HG02840 (cell line): Measurements from ENCODE around the gene EZH2.
A peak's percentile ranks its signal among the peaks of the same experiment; 100 is the strongest.

Experiments
- ATAC-seq: cut with Tn5 transposase; IDR thresholded peaks from one replicate; pipeline ENCODE4 v1.9.1; 2021; ENCODE audit warnings: mild to moderate bottlenecking, moderate library complexity, moderate number of reproducible peaks; ENCODE audit not compliant: unreplicated experiment, low FRiP score

Gene EZH2

GRCh38 chr7:148903504-148903903, 19.4 kb upstream of the EZH2 start:
- ATAC-seq: no peak

DNA sequence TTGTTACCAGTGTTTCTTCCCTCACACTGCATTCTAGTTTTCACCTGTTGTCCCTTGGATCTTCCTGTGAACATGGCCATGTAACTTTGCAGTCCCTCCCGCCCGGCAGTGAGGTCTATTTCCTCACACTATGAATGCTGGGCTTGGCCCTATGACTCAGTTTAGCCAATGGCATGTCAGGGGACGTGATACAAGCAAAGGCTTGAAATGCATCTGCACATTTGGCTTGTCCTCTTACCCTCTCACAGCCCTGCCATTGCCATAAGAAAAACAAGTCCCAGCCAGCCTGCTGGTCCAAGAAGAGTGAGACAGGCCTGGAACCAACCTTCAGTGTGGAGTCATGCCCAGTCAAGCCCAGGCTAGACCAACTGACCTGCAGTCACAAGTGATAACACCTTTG, 17.1 kb upstream of the EZH2 start:
- ATAC-seq: no peak

GRCh38 chr7:148898845-148899484, 14.9 kb upstream of the EZH2 start:
- no peak for ATAC-seq

- no peak for ATAC-seq
Measured at GRCh38 chr7:148894591-148894990, 10.5 kb upstream of the EZH2 start.

DNA sequence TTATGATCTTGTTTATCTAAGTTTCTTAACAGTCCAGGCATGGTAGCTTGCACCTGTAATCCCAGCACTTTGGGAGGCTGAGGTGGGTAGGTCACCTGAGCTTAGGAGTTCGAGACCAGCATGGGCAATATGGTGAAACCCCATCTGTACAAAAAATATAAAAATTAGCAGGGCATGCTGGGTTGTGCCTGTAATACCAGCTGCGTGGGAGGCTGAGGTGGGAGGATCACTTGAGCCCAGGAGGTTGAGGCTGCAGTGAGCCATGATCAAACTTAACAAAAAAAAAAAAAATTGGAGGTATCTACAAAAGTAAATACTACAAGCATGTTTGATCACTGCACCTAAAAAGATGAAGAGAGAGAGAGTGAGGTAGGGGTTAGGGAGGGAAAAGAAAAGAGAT, 9.0 kb upstream of the EZH2 start:
- no peak for ATAC-seq

- ATAC-seq: no peak
Measured at GRCh38 chr7:148888300-148888699, 4.2 kb upstream of the EZH2 start.

DNA sequence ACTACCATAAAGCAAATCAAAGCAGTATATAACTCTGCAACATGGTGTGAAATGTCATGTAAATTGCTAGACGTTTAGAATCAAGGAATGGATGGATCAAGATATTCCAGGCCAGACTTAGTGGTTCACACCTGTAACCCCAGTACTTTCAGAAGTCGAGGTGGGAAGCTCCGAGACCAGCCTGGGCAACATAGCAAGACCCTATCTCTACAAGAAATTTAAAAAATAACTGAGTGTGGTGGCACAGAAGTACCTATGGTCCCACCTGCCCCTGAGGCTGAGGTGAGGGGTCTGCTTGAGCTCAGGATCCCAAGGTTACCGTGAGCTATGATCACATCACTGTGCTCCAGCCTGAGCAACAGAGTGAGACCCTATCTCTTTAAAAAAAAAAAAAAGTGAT, 2.8 kb upstream of the EZH2 start:
- ATAC-seq: no peak

GRCh38 chr7:148884299-148885022, 370 bp upstream of the EZH2 start:
- ATAC-seq: peak; percentile 85

DNA sequence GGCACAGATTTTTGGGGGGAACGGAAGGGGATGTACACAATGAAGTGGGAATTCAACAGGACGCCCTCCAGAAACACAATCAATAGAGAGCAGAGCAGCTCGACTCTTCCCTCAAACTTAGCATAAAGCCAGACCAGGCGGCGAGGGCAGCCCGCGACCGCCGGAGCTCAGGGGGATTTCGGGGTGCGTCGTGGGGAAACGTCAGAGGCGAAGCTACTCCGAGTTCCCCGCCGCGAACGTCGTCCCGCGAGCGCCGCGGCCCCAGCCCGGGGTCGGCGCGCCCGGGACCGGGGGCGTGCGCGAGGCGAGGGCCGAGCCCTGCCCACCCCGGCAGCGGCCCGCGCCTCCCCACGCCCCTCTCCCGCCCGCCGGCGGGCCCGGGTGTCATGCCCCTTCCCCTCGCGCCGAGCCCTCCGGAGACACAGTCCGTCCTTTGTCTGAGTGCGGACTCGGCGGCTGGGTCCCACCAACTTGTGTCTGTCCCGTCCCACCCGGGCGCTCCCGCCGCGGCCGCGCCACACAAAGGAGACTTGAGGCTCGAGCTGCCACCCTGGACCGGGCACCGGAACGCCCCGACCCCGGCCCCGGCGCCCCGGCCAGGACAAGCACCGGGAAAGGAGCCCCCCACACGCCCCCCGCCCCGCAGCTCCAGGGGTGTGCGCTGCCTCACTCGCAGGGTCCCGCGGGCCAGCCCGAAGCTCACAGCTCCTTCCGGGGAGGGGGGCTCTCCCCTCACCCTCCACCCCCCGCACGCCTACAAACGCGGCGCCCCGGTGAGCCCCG, 634 bp downstream of the EZH2 start:
- ATAC-seq: peak; percentile 37

- no peak for ATAC-seq
Measured at GRCh38 chr7:148882841-148883265, 1.2 kb downstream of the EZH2 start.

DNA sequence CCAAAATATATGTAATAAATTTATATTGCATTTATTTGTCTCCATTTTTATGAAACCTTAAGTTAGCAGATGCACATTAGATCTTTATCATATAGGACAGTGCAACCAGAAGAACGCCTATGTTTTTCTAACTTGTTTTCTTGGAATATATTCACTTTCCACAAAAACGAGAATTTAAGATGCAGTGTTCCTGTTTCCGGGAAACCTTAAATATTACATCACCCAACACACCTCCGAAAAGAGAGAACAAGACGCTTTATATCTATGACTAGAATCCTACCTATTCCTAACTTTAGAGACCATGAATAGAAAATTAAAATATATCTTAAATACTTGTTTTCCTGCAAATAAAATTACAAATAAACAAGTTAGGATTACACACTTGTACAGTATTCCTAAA, 1.9 kb downstream of the EZH2 start:
- ATAC-seq: no peak

- no peak for ATAC-seq
Measured at GRCh38 chr7:148878317-148878716, 5.8 kb downstream of the EZH2 start.

DNA sequence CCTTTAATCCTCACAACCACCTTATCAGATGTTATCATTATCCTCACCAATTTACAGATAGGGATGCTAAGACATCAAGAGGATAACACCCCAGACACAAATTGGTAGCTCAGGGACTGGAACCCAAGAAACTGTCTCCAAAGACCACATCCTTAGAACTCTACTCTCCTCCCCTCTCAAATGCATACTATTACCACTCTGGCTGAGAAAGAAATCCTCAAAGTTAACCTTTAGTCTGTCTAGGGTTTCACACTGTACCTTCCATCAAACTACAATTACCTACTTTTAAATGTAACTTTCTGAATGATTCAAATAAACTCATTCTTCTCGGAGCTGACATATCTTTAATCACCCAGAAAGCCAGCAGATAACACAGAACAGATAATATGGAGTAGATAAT, 6.6 kb downstream of the EZH2 start:
- no peak for ATAC-seq

- no peak for ATAC-seq
Measured at GRCh38 chr7:148872188-148872587, 11.9 kb downstream of the EZH2 start.

GRCh38 chr7:148871551-148871950, 12.5 kb downstream of the EZH2 start:
- no peak for ATAC-seq

DNA sequence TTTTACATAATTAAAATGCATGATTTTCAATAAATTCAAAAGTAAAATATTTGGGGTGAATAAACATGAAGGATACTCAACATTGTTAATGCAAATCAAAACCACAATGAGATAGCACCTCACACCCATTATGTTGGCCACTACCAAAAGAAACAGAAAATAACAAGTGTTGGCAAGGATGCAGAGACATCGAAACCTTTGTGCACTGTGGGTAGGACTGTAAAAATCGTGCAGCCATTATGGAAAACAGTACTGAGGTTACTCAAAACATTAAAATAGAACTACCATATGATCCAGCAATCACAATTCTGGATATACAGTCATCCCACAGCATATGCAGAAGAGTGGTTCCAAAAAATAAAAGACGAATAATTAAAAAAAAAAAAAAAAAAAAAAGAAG, 13.1 kb downstream of the EZH2 start:
- ATAC-seq: no peak

DNA sequence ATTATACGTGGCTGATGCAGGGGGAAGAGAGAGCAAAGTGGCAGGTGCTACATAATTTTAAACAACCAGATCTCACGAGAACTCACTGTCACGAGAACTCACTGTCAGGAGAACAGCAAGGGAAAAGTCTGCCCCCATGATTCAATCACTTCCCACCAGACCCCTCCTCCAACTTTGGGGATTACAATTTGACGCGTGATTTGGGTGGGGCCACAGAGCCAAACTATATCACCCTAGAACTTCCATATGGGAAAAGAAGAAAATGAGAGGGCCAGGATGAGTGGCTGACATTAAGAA, 15.8 kb downstream of the EZH2 start:
- no peak for ATAC-seq

- ATAC-seq: no peak
Measured at GRCh38 chr7:148867596-148868377, 16.3 kb downstream of the EZH2 start.

DNA sequence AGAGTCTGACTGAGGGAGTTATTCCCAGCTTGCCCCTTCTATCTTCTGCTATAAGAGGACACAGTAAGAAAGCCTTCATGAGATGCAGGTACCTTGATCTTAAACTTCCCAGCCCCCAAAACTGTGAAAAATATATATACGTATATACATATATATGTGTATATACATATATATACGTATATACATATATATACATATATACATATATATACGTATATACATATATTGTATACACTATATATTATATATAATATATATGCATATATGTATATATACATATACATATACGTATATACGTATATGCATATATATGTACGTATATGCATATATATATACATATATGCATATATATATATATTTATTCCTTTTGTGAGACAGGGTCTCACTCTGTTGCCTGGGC, 17.7 kb downstream of the EZH2 start:
- no peak for ATAC-seq

- ATAC-seq: no peak
Measured at GRCh38 chr7:148865283-148865682, 18.8 kb downstream of the EZH2 start.

- no peak for ATAC-seq
Measured at GRCh38 chr7:148863324-148863723, 20.8 kb downstream of the EZH2 start.
